DMS153 (cell line): ENCODE results near the gene CHCHD6.

Experiments used
- DNase-seq: peaks from one replicate; lab custom pipeline; 2025; lab: John Stamatoyannopoulos, UW

CHCHD6 gene

DNA sequence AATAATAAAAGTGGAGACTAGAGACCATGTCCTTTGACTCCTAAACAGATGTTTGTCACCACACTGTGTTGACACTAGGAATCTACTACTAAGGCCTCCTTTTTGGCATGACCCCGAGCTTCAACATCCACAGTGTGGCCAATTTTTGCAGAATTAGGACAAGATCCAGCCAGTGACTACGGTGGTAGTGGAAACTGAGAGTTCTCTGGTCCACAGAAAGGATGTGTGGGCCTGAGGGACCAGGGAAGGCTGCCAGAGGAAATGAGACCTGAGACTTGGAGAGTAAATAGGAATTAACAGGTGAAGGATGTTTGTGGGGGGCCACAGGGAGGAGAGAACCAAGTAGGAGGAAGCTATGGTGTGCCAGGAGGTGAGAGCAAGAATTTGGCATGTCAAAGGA is 122.7 kb downstream of the CHCHD6 start:
- no peak for DNase-seq

DNA sequence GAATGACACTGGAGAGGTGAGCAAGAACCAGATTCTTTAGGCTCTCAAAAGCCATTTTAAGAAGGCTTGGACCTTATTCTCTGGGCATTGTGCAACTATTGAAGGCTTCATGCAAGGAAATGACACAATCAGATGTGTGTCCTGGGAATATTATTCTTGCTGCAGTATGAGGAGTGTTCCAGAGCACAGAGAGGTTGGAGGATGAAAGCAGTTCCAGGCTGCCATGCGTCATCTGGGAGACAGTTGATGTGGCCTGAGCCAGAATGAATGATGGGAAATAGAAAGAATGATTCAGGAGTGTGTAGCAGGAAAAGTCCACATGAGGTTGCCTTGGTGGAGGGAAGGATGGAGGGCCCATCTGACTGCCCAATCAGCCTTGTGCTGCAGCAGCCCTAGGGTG is 123.1 kb downstream of the CHCHD6 start:
- DNase-seq = no peak

- DNase-seq = no peak
Observed at GRCh38 chr3:126828306-126828705, 124.3 kb downstream of the CHCHD6 start.

DNA sequence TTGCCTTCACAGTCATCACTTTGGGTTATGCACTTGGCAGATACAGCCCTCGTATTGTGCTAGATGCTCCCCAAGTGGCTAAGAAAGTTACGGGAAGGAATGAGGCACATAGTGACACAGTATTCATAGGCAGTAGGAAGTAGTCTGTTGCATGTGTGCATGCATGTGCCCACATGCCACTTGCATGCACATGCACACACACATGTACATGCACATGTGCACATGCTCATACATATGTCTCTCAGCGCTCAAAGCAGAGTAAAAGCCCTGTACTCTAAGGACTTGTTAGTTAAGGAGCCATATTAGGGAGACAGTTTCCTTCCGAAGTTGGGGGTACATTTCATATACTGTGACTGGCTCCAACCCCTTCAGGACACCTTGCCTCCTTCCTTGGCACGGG is 128.9 kb downstream of the CHCHD6 start:
- no peak for DNase-seq

- DNase-seq = no peak
Observed at GRCh38 chr3:126834596-126835471, 130.8 kb downstream of the CHCHD6 start.

GRCh38 chr3:126835472-126836219 is 131.6 kb downstream of the CHCHD6 start:
- no peak for DNase-seq

DNA sequence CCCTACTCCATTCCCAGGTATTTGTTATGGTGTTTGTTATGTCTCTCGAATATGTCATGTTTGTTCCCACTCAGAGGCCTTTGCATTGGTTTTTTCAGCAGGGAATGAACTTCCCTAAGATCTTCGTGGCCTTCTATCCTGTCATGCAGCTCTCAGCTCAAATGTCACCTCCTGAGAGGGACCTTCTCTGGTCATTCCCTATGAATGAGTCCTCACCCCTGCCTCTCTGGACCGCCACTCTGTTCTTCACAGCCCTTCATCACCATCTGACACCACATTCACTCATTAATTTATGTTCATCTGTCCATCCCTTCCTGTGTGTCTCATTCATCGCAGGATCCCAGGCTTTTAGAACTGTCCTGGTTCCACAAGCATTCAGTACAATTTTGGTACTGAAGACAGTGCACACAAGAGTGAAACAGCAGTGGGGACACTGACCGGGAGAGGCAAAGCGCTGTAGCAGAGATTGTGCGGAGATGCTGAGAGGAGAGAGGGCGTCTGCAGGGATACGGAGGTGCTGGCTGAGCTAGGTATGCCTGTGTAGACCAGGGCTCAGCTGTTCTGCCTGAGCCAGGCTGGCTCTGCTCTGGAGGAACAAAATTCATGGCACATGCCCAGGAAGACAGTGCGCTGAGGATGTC is 132.3 kb downstream of the CHCHD6 start:
- DNase-seq = no peak

- no peak for DNase-seq
Observed at GRCh38 chr3:126837773-126838172, 133.7 kb downstream of the CHCHD6 start.

DNA sequence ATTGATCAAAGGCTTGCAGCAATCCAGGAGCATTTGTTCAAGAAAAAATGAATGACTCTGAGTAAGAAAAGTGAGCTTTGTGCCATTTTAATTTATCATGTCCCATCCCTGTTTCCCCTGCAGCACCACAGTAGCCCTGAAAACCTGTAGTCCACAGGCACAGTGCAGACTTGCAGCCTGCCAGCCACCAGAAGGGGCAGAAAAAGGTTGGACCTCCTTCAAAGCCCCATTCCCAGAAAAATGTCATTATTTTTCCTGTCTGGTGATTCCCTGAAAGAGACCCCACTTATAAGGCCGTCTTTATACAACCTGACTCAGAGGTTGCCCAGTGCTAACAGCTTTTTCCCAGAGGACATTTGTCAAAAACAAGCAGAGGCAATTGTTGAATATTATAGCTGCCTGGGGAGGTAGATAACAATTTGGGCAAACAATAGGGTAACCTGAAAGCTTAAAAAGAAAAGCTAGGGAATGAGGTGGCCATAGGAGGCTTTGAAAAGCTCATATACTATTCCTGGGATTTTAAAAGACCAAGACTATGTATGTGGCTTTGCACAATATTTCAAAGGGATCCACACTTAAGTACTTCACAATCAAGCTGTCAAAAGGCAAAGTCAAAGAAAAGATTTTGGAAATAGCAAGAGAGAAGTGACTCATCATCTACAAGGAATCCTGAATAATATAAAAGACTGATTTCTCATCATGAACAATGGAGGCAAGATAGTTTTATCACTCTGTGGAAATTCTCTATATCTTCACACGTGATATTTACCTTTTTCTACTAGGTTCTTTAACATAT is 142.1 kb downstream of the CHCHD6 start:
- no peak for DNase-seq

GRCh38 chr3:126847061-126847460 is 143.0 kb downstream of the CHCHD6 start:
- DNase-seq = no peak

DNA sequence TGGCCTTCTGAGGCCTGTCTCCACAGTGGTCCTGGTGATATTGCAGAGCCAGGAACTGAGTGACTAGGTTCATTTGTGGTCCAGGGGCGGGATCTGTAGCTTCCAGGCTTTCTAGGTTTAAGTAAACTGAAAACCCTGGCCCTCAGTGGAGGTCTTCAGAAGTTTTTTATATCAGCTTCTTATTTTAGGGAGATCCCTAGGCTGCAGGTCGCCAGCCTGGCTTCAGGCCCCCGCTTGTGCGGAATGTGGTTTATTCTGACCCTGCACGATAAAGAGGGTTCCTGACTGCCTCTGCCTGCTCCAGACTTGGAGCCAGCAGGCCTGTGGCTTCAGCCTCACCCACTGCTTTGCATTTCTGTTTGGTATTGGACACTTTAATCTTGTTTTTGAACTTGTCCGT is 145.0 kb downstream of the CHCHD6 start:
- no peak for DNase-seq

DNA sequence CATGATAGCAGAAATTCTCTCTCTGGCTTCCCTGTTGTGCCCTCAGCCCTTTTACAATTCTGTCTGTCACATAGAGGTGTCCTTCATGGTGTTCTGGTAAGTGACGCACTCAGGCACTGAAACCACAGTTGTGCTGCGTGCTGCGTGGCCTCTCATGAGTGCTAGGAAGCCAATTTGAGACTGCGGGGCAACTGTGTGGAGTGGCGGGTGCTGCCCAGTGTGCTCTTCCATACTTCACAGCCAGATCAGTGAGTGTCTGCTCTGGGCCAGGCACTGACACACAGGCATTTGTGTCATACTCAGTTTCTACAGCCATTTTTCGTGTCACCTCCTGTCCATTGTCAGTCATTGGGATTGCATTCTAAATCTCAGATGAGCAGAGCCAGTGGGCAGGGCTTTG is 145.7 kb downstream of the CHCHD6 start:
- DNase-seq = no peak

GRCh38 chr3:126850370-126851085 is 146.5 kb downstream of the CHCHD6 start:
- no peak for DNase-seq

GRCh38 chr3:126851382-126851781 is 147.3 kb downstream of the CHCHD6 start:
- no peak for DNase-seq

- DNase-seq = no peak
Observed at GRCh38 chr3:126851934-126852333, 147.9 kb downstream of the CHCHD6 start.

- DNase-seq = no peak
Observed at GRCh38 chr3:126852511-126852910, 148.5 kb downstream of the CHCHD6 start.

- no peak for DNase-seq
Observed at GRCh38 chr3:126854666-126855065, 150.6 kb downstream of the CHCHD6 start.

DNA sequence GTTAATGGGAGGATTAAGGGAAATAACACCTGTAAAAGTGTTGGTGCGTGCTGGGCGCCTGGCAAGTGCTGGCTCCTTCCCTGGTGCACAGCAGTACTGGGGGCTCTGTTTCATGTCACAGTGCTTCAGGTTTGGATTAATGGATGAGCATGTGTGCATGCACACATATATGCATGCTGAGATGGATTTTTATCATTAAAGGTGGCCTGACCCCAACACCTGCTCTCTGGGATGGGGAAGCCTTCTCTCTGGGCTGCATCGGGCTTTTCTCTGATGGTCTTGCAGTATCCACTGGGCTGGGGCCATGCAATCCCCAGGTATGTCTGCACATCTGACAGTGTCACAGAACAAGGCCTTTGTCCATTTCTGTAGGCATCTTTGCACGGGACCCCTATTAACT is 151.3 kb downstream of the CHCHD6 start:
- no peak for DNase-seq

DNA sequence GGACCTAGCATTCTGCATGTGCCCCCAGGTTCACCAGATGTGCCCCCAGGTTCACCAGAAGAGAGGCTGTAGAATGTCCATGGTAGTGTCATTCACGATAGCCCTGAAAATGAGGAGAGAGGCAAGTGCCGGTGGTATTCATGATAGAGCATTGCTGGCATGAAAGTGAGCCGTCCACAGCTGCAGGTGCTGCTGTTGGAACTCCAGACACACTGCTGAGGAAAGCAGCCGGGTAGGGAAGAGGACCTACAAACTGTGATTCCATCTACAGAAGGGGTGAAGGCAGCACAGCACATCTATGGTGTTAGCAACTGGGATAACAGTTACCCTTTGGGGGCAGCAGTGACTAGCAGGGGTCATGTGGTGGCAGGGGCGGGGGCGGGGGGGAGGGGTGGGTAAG is 153.9 kb downstream of the CHCHD6 start:
- no peak for DNase-seq

DNA sequence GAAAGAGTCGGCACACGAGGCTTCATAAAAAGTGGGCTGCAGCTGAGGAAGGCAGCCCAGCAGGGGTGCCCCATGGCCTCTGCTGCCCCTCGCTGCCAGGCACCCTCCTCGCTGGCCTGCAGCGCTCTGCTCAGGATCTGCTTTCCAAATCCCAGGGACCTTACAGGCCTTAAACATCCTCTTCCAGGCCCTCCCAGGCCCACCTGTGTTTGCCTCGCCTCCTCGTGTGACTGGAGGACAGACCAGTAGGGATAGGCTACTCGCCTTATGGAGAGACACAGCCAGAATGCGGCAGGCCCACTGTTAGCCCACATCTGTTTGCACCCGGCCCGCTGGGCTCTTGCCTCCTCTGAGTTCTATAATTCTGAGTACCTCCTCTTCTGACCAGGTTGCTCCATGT is 154.4 kb downstream of the CHCHD6 start:
- no peak for DNase-seq

GRCh38 chr3:126858887-126859286 is 154.8 kb downstream of the CHCHD6 start:
- DNase-seq = no peak
